CD4-positive, alpha-beta T cell treated with Interleukin-6 for 4 hours (primary cell): ENCODE data around the gene KCNG1.

Experiments
- DNase-seq: peaks from one replicate; pipeline ENCODE4 v3.0.0-alpha.2; 2020; ENCODE audit warnings: mixed read lengths

KCNG1 gene

GRCh38 chr20:51034988-51035656 lies 12.2 kb upstream of the KCNG1 start:
- no peak for DNase-seq

- DNase-seq: no peak
Observed at GRCh38 chr20:51034476-51034875, 11.6 kb upstream of the KCNG1 start.

GRCh38 chr20:51029963-51030920 lies 7.3 kb upstream of the KCNG1 start:
- no peak for DNase-seq

- DNase-seq: no peak
Observed at GRCh38 chr20:51029556-51029955, 6.6 kb upstream of the KCNG1 start.

- DNase-seq: no peak
Observed at GRCh38 chr20:51028616-51029212, 5.8 kb upstream of the KCNG1 start.

- DNase-seq: no peak
Observed at GRCh38 chr20:51027035-51027795, 4.3 kb upstream of the KCNG1 start.

- no peak for DNase-seq
Observed at GRCh38 chr20:51026269-51026668, 3.4 kb upstream of the KCNG1 start.

GRCh38 chr20:51024761-51025160 lies 1.9 kb upstream of the KCNG1 start:
- DNase-seq: no peak

- DNase-seq: no peak
Observed at GRCh38 chr20:51023617-51024155, 779 bp upstream of the KCNG1 start.

- DNase-seq: no peak
Observed at GRCh38 chr20:51022227-51022802, 592 bp downstream of the KCNG1 start.

- no peak for DNase-seq
Observed at GRCh38 chr20:51021067-51022025, 1.6 kb downstream of the KCNG1 start.

- DNase-seq: no peak
Observed at GRCh38 chr20:51020657-51021056, 2.2 kb downstream of the KCNG1 start.

GRCh38 chr20:51019656-51020592 lies 3.0 kb downstream of the KCNG1 start:
- no peak for DNase-seq

- DNase-seq: no peak
Observed at GRCh38 chr20:51017251-51017650, 5.7 kb downstream of the KCNG1 start.

GRCh38 chr20:51016521-51016920 lies 6.4 kb downstream of the KCNG1 start:
- no peak for DNase-seq

GRCh38 chr20:51014797-51015722 lies 7.8 kb downstream of the KCNG1 start:
- DNase-seq: no peak

- DNase-seq: no peak
Observed at GRCh38 chr20:51013577-51014330, 9.2 kb downstream of the KCNG1 start.

- no peak for DNase-seq
Observed at GRCh38 chr20:51012357-51012756, 10.6 kb downstream of the KCNG1 start.
